Vagina (tissue), 2 donors: Measurements from ENCODE around the gene PDE1C. TPM values are rescaled to one million over a fixed set of nuclear protein-coding genes. Genes with fewer than 3 reads are reported as not detected.

ENCODE experiments used
- DNase-seq, 2 donors: peaks; one replicate each; pipeline ENCODE4 v3.0.0-alpha.2; 2017; ENCODE audit errors: extremely low spot score in 2 of 2
- H3K27ac ChIP-seq: fragments of 200-600 bp; sonication (generic); one replicate; pipeline ENCODE4 v1.5.1; 2019
- H3K27me3 ChIP-seq: fragments of 200-600 bp; sonication (generic); one replicate; pipeline ENCODE4 v1.5.1; 2019
- H3K36me3 ChIP-seq, 2 donors: fragments of 200-600 bp; sonication (generic); one replicate each; pipeline ENCODE4 v1.5.1; 2017 to 2019
- H3K4me1 ChIP-seq: fragments of 200-600 bp; sonication (generic); one replicate; pipeline ENCODE4 v1.5.1; 2019
- H3K4me3 ChIP-seq, 2 donors: fragments of 200-600 bp; sonication (generic); 1 replicate in 1 of 2; 2 replicates in 1 of 2; pipeline ENCODE4 v1.5.1; 2016 to 2019
- H3K9me3 ChIP-seq: fragments of 200-600 bp; sonication (generic); one replicate; pipeline ENCODE4 v1.5.1; 2019
- CTCF ChIP-seq, 3 experiments: fragments of 450-650 bp in 2 of 3; fragments of 200-600 bp in 1 of 3; sonication (generic) in 1 of 3; IDR thresholded peaks; one replicate each; pipeline ENCODE4 v1.5.1; 2017 to 2019; ENCODE audit warnings: antibody characterized with exemption in 3 of 3, mild to moderate bottlenecking in 2 of 3, moderate library complexity in 2 of 3
- POLR2A ChIP-seq, 2 donors: fragments of 450-650 bp; IDR thresholded peaks; one replicate each; pipeline ENCODE4 v1.6.1; 2017; ENCODE audit warnings: antibody characterized with exemption in 2 of 2, mild to moderate bottlenecking in 2 of 2, moderate library complexity in 2 of 2
- POLR2AphosphoS5 ChIP-seq, 2 donors: sonication (generic); formaldehyde crosslinking; IDR thresholded peaks; one replicate each; pipeline ENCODE4 v1.9.0; 2017; ENCODE audit warnings: antibody characterized with exemption in 2 of 2, mild to moderate bottlenecking in 2 of 2, low read depth in 1 of 2; ENCODE audit not compliant: insufficient read depth in 1 of 2
- intact Hi-C: fragments of 100-400 bp; cut with DNase I; formaldehyde crosslinking; loops from one replicate; pipeline ENCODE4 v1.15.1; 2023
- total RNA-seq: library from RNA; depleted of rRNA; stranded (reverse); fragments of >200 nt; gene quantifications from one replicate; pipeline ENCODE4 v1.2.3, GENCODE V29; 2016

Gene PDE1C
- total RNA-seq, 1 donor from 2014 or later = 19.2 TPM

DNA sequence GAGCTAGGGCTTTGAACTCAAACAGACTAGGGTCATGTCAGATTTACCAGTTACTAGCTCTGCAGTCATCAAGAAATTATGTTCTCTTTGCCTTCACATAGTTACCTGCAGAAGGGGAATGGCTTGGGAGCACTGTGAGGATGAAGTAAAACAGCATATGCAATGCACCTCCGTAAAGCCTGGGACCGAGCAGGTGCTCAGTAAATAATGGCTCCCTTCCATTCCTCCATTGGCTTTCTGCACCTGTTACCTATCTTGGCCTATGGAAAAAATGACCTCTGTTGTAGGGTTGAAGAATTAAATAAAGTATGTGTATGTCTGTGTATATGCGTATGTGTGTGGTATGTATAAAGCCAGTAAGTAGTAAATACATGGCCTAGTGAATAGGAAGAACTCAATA lies 78.8 kb downstream of the PDE1C start:
- DNase-seq = no peak
- TF ChIP-seq CTCF (IDR thresholded peaks at IDR 0.05) (no peak), POLR2AphosphoS5 (IDR thresholded peaks at IDR 0.05; ENCODE audit: insufficient read depth in 1 of 2, low read depth in 1 of 2) (no peak), POLR2A (IDR thresholded peaks at IDR 0.05) (no peak)
- Histone ChIP-seq H3K9me3 (no peaks in the 10 kb centered on the region), H3K36me3 (no peaks in the 10 kb centered on the region), H3K27me3 (no peaks in the 10 kb centered on the region), H3K4me1 (no peaks in the 10 kb centered on the region), H3K27ac (no peak overlapping the region), H3K4me3 (no peak overlapping the region)
- intact Hi-C loops = no loop called here

GRCh38 chr7:31986878-31987518 lies 83.2 kb downstream of the PDE1C start:
- TF ChIP-seq POLR2A (IDR thresholded peaks at IDR 0.05) (no peak), CTCF (IDR thresholded peaks at IDR 0.05) (no peak), POLR2AphosphoS5 (IDR thresholded peaks at IDR 0.05; ENCODE audit: insufficient read depth in 1 of 2, low read depth in 1 of 2) (no peak)
- no peaks in the 10 kb centered on the region for H3K36me3 ChIP-seq
- intact Hi-C loops = no loop called here
- no peak overlapping the region for H3K4me3 ChIP-seq
- H3K9me3 ChIP-seq = no peaks in the 10 kb centered on the region
- H3K27ac ChIP-seq = no peak overlapping the region
- no peak for DNase-seq
- H3K27me3 ChIP-seq = no peaks in the 10 kb centered on the region
- no peaks in the 10 kb centered on the region for H3K4me1 ChIP-seq

DNA sequence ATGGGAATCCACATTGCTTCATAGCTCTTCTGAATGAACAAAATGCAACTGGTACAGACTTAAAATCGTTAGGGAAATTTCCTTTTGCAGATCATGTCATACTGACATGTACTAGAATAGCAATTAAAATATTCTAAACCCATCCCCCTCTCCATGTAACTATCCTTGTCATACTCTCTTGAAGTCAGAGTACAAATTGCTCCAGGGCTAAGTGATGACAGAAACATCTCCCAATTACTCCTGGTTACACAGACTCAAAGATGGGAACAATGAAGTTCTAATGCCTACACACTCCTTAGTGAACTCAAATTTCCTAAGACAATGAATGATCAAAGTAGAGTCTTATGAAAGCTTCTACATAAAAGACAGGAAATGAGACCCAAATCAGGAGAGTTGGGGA lies 87.2 kb downstream of the PDE1C start:
- Histone ChIP-seq H3K4me1 (no peaks in the 10 kb centered on the region), H3K27me3 (no peaks in the 10 kb centered on the region), H3K27ac (no peak overlapping the region), H3K36me3 (no peaks in the 10 kb centered on the region), H3K9me3 (no peaks in the 10 kb centered on the region), H3K4me3 (no peak overlapping the region)
- no peak for DNase-seq
- intact Hi-C loops = no loop called here
- TF ChIP-seq POLR2A (IDR thresholded peaks at IDR 0.05) (no peak), CTCF (IDR thresholded peaks at IDR 0.05) (no peak), POLR2AphosphoS5 (IDR thresholded peaks at IDR 0.05; ENCODE audit: insufficient read depth in 1 of 2, low read depth in 1 of 2) (no peak)

- no peak overlapping the region for H3K4me3 ChIP-seq
- no peak overlapping the region for H3K27ac ChIP-seq
- H3K27me3 ChIP-seq = no peaks in the 10 kb centered on the region
- intact Hi-C loops = no loop called here
- no peak for DNase-seq
- no peak for TF ChIP-seq POLR2AphosphoS5 (IDR thresholded peaks at IDR 0.05; ENCODE audit: insufficient read depth in 1 of 2, low read depth in 1 of 2)
- TF ChIP-seq POLR2A (IDR thresholded peaks at IDR 0.05) = no peak
- no peak for TF ChIP-seq CTCF (IDR thresholded peaks at IDR 0.05)
- H3K9me3 ChIP-seq = no peaks in the 10 kb centered on the region
- no peaks in the 10 kb centered on the region for H3K4me1 ChIP-seq
- no peaks in the 10 kb centered on the region for H3K36me3 ChIP-seq
These were observed 88.3 kb downstream of the PDE1C start for GRCh38 chr7:31981874-31982390.

DNA sequence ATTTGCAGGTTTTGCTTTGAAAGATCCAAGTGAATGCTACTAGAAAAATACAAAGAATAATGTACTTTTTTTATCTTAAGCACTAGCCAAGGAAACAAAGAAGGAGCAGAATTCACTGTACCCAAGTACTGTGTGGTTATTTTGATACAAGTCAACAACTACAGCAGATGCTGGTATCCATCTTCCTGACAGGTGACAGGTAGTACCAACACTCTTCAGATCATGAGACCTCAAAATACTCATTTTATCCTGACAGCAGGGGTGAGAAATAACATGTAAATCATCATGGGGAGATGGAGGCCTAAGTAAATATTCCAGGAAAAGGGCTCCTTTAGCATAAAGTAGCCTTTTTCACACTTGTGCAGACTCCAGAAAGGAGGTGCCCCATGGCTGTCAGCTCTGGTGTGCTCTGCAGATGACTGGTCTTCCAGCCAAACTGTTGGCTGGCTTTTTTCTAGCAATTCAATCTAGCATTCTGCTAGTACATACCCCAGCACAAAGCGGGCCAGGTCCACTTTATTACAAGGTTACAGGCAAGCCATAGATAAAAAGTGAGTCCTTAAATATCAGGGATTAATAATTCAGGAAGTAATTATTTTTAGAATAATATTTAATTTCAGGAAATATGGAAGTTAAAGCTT lies 90.4 kb downstream of the PDE1C start:
- Histone ChIP-seq H3K36me3 (no peaks in the 10 kb centered on the region), H3K27ac (no peak overlapping the region), H3K4me3 (no peak overlapping the region), H3K27me3 (no peaks in the 10 kb centered on the region), H3K9me3 (no peaks in the 10 kb centered on the region), H3K4me1 (no peaks in the 10 kb centered on the region)
- no peak for DNase-seq
- intact Hi-C loops = no loop called here
- TF ChIP-seq CTCF (IDR thresholded peaks at IDR 0.05) (no peak), POLR2AphosphoS5 (IDR thresholded peaks at IDR 0.05; ENCODE audit: insufficient read depth in 1 of 2, low read depth in 1 of 2) (no peak), POLR2A (IDR thresholded peaks at IDR 0.05) (no peak)
